Non-pigmented ciliary epithelial cell (primary cell): Measurements from ENCODE around the gene SMC2.

Experiments used
- DNase-seq: peaks from one replicate; pipeline ENCODE4 v3.0.0-alpha.2; 2010; ENCODE audit warnings: low read depth

SMC2 gene

GRCh38 chr9:104093647-104094533 lies at the start of gene SMC2:
Gene SMC2, plus strand, starts transcription at chr9:104094309. Its CDS starts 1,076 bp downstream, at chr9:104095385.
- peak; percentile 42 for DNase-seq

- no peak for DNase-seq
These were observed 25.6 kb upstream of the SMC2 start for GRCh38 chr9:104068546-104068945.

DNA sequence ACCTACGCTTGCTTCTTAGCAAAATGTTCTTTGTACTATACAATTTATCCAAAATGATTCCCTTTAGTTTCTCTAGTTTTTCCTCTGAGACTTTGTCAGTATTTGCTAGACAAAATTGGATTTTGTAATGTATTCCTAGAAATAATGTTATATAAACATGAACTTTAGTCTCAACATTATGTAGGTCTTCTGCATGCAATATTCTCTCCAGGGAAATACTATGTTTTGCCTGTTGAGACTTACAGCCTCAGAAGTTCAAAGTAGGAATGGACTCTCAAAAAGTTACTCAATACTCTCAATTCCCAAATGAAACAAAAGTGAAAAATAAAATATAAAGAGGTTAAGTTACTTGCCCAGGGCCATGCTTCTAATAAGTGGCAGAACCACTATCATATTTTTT lies 24.8 kb upstream of the SMC2 start:
- no peak for DNase-seq

DNA sequence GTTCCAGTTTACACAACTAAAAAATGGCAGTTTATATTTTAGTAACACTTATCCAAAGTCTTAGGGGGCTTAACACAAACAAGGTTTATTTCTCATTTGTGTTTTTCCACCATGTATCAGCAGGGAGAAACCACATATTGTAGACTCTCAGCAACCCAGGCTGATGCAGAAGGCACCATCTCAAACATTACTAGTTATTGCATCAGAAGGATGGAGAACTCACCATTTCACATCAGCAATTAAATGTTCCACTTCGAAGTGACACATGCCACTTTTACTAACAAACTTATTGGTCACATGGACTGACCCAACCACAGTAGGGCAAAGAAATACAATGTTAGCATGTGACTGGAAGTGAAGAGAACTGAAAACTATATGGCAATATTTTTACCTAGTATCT lies 22.5 kb upstream of the SMC2 start:
- DNase-seq, result no peak

DNA sequence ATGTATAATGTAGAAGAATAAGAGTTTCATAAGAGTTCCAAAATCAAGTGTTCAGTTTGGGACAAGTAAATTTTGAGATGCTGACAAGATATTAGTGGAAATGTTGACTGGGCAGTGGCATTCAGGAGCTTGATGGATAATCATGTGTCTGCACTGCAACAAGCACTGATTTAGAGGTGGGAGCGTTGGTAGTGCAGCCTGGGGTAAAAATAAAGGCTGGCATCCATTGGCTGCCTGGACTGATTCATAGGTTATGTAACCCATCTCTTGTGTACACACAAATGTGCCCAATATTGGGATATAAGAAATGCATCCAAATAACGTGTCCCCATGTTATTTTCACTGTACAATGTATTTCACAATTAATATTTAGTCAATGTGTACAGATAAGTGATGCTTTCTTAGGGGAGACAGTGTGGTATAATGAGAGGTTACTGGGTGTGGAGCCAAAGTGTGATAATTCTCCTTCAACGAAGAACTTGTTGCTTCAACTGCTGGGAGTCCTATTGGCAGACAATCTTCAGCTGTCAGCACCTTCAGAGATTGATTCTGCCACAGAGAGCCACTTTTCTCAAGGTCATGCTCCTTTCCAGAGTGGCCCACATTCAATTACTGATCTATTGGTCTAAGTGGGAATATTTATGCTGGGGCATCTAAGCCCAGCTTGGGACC lies 20.9 kb upstream of the SMC2 start:
- no peak for DNase-seq

DNA sequence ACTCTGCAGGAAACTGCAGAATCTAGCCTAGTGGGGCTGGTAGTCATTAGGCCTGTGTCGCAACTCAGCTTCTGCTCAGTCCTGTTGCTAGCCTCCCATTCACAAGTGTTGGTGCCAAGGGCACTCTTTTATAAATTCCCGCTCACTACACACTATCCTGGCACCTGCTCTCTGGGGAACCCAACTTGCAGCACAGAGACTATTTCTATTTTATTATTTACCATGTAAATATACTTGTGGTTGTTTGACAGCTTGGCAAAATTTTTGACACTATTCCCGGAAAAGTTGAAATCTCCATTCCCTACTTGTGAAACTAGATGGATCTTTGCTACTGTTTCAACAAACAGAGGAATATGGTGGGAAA lies 20.4 kb upstream of the SMC2 start:
- no peak for DNase-seq

- peak; percentile 66 for DNase-seq
These were observed 19.2 kb upstream of the SMC2 start for GRCh38 chr9:104074876-104075275.

DNA sequence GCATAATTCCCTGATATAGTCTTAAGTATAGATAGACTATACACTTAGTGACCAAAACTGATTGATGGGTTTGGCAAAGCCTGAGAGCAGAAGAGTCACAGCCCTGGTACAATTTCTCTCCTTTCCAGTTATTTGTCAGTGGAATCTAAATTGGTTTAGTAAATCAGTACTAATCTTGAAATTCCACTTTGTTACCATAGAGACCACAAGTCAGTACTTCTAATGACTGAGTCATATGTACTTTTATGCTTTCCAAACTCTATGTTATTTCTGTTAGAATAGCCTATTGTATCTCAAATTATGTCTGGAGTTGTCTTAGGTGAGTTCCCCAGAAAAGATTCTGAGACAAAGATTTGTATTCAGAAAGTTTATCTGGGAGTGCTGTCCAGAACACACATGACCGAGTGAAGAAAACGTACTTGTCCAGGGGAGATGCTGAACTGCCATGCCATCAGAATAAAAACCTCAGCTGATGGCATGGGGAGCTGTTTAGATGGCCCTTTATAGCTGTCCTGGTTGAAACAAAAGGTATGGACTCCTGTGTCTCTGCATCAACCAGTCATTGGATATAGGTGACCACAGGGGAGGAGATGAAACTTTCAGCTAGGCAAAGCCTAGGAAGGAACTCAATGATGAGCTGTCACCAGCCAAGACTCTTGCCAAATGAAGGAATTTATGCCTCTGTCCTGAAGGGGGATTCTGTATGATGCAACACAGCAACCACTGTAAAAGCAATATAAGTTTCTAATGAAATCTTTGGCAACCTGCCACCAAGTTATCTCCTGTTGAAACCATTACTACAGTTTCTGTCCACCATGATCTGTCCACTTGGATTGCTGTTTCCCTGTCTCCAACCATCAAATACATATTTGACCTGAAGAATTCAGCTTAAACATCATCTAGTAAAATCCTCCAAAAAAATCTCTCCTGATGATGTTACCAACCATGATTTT lies 18.0 kb upstream of the SMC2 start:
- DNase-seq, result no peak

- DNase-seq, result no peak
These were observed 15.5 kb upstream of the SMC2 start for GRCh38 chr9:104078596-104078995.

DNA sequence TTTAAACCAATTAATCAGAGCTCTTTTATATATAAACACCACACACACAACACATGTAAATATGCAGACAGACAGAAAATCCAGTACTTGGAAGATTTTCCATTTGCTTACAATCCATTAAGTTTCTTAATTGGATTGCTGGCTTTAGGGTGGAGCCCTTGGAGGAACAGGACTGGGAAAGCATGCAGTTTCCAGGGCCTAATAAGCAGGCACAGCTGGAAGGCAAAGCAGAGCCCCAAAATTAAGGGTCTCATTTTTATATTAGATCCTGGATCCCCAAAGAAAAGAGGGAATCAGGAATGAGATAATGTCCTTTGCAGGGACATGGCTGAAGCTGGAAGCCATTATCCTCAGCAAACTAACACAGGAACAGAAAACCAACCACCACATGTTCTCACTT lies 13.1 kb upstream of the SMC2 start:
- DNase-seq, result no peak

GRCh38 chr9:104082168-104082567 lies 11.9 kb upstream of the SMC2 start:
- no peak for DNase-seq

GRCh38 chr9:104085525-104085924 lies 8.6 kb upstream of the SMC2 start:
- no peak for DNase-seq

- no peak for DNase-seq
These were observed 6.2 kb upstream of the SMC2 start for GRCh38 chr9:104087894-104088293.

- DNase-seq, result no peak
These were observed 5.7 kb upstream of the SMC2 start for GRCh38 chr9:104088416-104088815.

GRCh38 chr9:104090578-104090977 lies 3.5 kb upstream of the SMC2 start:
- DNase-seq, result no peak

DNA sequence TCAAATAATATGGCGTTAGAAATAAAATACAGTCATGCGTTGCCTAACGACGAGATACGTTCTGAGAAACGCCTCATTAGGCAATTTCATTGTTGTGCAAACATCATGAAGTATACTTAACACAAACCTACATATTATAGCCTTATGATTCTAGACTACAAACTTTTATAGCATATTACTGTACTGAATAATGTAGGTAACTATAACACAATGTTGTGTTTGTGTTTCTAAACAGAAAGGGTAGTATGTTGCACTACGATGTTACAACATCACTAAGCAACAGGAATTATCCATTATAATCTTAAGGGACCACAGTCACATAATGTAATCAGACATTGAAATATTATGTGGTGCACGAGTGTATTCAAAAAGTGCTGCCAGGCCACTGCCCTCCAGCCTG lies 3.0 kb upstream of the SMC2 start:
- DNase-seq, result no peak

- DNase-seq, result no peak
These were observed 2.4 kb upstream of the SMC2 start for GRCh38 chr9:104091708-104092107.

DNA sequence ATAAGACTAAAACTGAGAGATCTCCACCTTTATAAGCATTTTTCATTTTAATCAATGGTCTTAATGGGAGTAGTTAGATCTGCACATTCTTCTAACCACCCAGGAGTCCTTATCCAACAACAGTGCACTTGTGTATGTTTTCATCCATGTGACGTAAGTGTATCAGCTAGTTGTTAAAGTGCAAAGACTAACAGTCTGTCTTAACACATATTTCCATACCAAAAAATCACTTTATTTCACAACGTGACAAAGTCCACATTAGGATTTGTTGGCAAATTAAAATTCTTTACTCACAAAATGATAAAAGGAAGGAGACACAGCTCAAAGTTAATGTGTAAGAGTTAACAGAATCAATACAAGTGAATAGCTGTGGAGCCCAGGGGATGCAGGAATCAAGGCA lies 1.9 kb upstream of the SMC2 start:
- no peak for DNase-seq

GRCh38 chr9:104092875-104093600 lies 1.1 kb upstream of the SMC2 start:
- no peak for DNase-seq

DNA sequence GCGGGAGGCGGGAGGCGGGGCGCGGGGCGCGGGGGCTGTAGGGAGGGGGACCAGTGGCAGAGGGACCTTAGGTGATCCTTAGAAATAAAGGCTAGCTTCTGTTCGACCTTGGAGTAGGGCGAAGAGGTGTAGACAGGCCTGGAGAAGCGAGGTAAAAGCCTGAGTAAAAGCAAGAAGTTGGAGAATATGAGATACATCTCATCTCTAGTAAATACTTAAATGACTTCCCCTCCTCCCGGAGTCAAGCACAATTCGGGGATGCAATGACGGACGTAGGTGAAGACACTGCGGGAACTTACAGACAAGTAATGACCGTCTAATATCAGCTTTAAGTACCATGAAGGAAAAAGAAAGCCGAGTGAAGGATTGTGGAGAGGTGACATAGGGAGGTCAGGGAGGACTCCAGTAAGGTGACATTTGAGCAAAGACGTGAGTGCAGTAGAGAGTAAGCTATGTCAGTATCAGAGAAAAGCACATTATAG lies 466 bp downstream of the SMC2 start:
- no peak for DNase-seq

DNA sequence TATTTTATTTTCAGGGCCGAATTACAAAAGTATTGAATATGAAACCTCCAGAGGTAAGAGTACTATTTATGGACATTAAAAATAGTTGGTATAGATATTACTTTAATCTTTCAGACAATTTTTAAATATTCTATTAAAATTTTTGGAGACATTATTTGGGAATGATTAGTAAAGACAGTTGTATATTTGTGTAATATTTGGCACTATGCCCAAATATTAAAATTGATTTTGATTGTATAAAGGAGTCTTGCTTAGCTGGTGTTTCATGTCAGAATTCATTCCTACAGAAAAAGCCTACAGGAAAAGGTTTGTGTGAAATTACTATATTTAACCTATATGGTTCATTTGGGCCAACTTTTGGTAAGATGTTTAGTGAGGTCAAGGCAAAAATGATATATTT lies 5.5 kb downstream of the SMC2 start:
- no peak for DNase-seq

GRCh38 chr9:104104360-104104759 lies 10.3 kb downstream of the SMC2 start:
- DNase-seq, result no peak
